NK-92 (cell line): ENCODE measurements around the gene UVSSA.

Experiments used
- DNase-seq: peaks from one replicate; lab custom pipeline; 2025; ENCODE audit not compliant: unreplicated experiment; lab: John Stamatoyannopoulos, UW

Gene UVSSA

GRCh38 chr4:1346781-1347409, at the start of gene UVSSA:
Gene UVSSA (plus strand): TSS chr4:1347208. CDS start chr4:1348092, 884 bp downstream.
- peak; percentile 99 for DNase-seq

- no peak for DNase-seq
These were observed 49.3 kb upstream of the UVSSA start for GRCh38 chr4:1297456-1298325.

GRCh38 chr4:1298461-1298860, 48.5 kb upstream of the UVSSA start:
- no peak for DNase-seq

GRCh38 chr4:1299301-1299860, 47.6 kb upstream of the UVSSA start:
- DNase-seq = no peak

GRCh38 chr4:1300466-1301455, 46.2 kb upstream of the UVSSA start:
- DNase-seq = no peak

- no peak for DNase-seq
These were observed 44.8 kb upstream of the UVSSA start for GRCh38 chr4:1302159-1302558.

GRCh38 chr4:1305261-1305711, 41.7 kb upstream of the UVSSA start:
- no peak for DNase-seq

GRCh38 chr4:1305781-1306455, 41.1 kb upstream of the UVSSA start:
- no peak for DNase-seq

- DNase-seq = no peak
These were observed 38.9 kb upstream of the UVSSA start for GRCh38 chr4:1307951-1308735.

- no peak for DNase-seq
These were observed 37.6 kb upstream of the UVSSA start for GRCh38 chr4:1309261-1310010.

- DNase-seq = no peak
These were observed 36.8 kb upstream of the UVSSA start for GRCh38 chr4:1310031-1310795.

- DNase-seq = no peak
These were observed 36.0 kb upstream of the UVSSA start for GRCh38 chr4:1310796-1311631.

GRCh38 chr4:1312821-1313640, 34.0 kb upstream of the UVSSA start:
- no peak for DNase-seq

GRCh38 chr4:1315306-1315705, 31.7 kb upstream of the UVSSA start:
- DNase-seq = no peak

GRCh38 chr4:1315836-1316536, 31.0 kb upstream of the UVSSA start:
- no peak for DNase-seq
